ENCODE results near the gene RABGAP1.
"Not testable (repeated sequence)": the region's sequence is repeated elsewhere in the genome, so short reads cannot be mapped to it uniquely, and the experiment has no call there.

RABGAP1 gene

GRCh38 chr9:122940749-122941581 lies at the start of gene RABGAP1:
Gene RABGAP1, plus strand, starts transcription at chr9:122941020. Its CDS starts 16,040 bp downstream, at chr9:122957060.
- DNase-seq = peak; percentile 96

GRCh38 chr9:122897969-122898368 lies 42.9 kb upstream of the RABGAP1 start:
- no peak for DNase-seq

GRCh38 chr9:122900791-122901190 lies 40.0 kb upstream of the RABGAP1 start:
- DNase-seq = no peak

GRCh38 chr9:122904466-122904822 lies 36.4 kb upstream of the RABGAP1 start:
- peak; percentile 27 for DNase-seq

GRCh38 chr9:122904823-122905710 lies 35.8 kb upstream of the RABGAP1 start, which contains the start of gene RC3H2:
Gene RC3H2, minus strand, starts transcription at chr9:122905359. Its CDS starts 7,850 bp downstream, at chr9:122897509.
- peak; percentile 95 for DNase-seq

GRCh38 chr9:122906122-122906521 lies 34.7 kb upstream of the RABGAP1 start:
- DNase-seq = not testable (repeated sequence)

- DNase-seq = no peak
These were observed 28.2 kb upstream of the RABGAP1 start for GRCh38 chr9:122912671-122912963.

GRCh38 chr9:122912964-122913673 lies 27.7 kb upstream of the RABGAP1 start, which contains the start of gene ZBTB6:
Gene ZBTB6, minus strand, starts transcription at chr9:122913323. Its CDS starts 1,251 bp downstream, at chr9:122912072.
- peak; percentile 40 for DNase-seq

GRCh38 chr9:122918310-122918709 lies 22.5 kb upstream of the RABGAP1 start:
- no peak for DNase-seq

GRCh38 chr9:122922713-122923112 lies 18.1 kb upstream of the RABGAP1 start:
- no peak for DNase-seq

- no peak for DNase-seq
These were observed 16.9 kb upstream of the RABGAP1 start for GRCh38 chr9:122923947-122924346.

GRCh38 chr9:122929796-122930354 lies 10.9 kb upstream of the RABGAP1 start:
- DNase-seq = no peak

- DNase-seq = no peak
These were observed 10.1 kb upstream of the RABGAP1 start for GRCh38 chr9:122930541-122931225.

GRCh38 chr9:122931226-122932121 lies 9.3 kb upstream of the RABGAP1 start, which contains the start of gene ZBTB26:
Gene ZBTB26, minus strand, starts transcription at chr9:122931512. Its CDS starts 11,578 bp downstream, at chr9:122919934.
- DNase-seq = peak; percentile 87

GRCh38 chr9:122936464-122936863 lies 4.4 kb upstream of the RABGAP1 start:
- no peak for DNase-seq

GRCh38 chr9:122936883-122937282 lies 3.9 kb upstream of the RABGAP1 start:
- DNase-seq = no peak

GRCh38 chr9:122939601-122940000 lies 1.2 kb upstream of the RABGAP1 start:
- DNase-seq = no peak

GRCh38 chr9:122940454-122940748 lies 419 bp upstream of the RABGAP1 start:
- DNase-seq = no peak

- DNase-seq = no peak
These were observed 888 bp downstream of the RABGAP1 start for GRCh38 chr9:122941582-122942234.

All from NK-92 treated with Interleukin-12 subunit alpha and Interleukin-12 subunit beta, amount 100 ng/mL, for 24 hours (cell line).